ENCODE data around the gene DUS1L.

The DUS1L gene

GRCh38 chr17:82022310-82022980, 43.2 kb downstream of the DUS1L start, which contains the start of gene CENPX:
Gene CENPX, minus strand, starts transcription at chr17:82022878. Its CDS starts 17 bp downstream, at chr17:82022861.
- no peak for DNase-seq

- peak; percentile 16 for DNase-seq
Measured at GRCh38 chr17:82021900-82022309, 43.7 kb downstream of the DUS1L start.

GRCh38 chr17:82021107-82021899, 44.3 kb downstream of the DUS1L start:
- peak; percentile 54 for DNase-seq

GRCh38 chr17:82020572-82021106, 45.0 kb downstream of the DUS1L start:
- DNase-seq, result no peak

GRCh38 chr17:82019690-82020571, 45.7 kb downstream of the DUS1L start:
- DNase-seq, result peak; percentile 78

GRCh38 chr17:82018989-82019689, 46.5 kb downstream of the DUS1L start:
- no peak for DNase-seq

GRCh38 chr17:82018152-82018988, 47.2 kb downstream of the DUS1L start:
- DNase-seq, result no peak

GRCh38 chr17:82017612-82018151, 47.9 kb downstream of the DUS1L start:
- no peak for DNase-seq

GRCh38 chr17:82016875-82017459, 48.6 kb downstream of the DUS1L start:
- no peak for DNase-seq

GRCh38 chr17:82016061-82016874, 49.3 kb downstream of the DUS1L start:
- no peak for DNase-seq

- DNase-seq, result no peak
Measured at GRCh38 chr17:82015311-82015971, 50.2 kb downstream of the DUS1L start.

GRCh38 chr17:82014971-82015310, 50.7 kb downstream of the DUS1L start:
- DNase-seq, result no peak

GRCh38 chr17:82014432-82014831, 51.2 kb downstream of the DUS1L start:
- DNase-seq, result no peak

GRCh38 chr17:82013772-82014321, 51.8 kb downstream of the DUS1L start:
- no peak for DNase-seq

- no peak for DNase-seq
Measured at GRCh38 chr17:82013341-82013740, 52.3 kb downstream of the DUS1L start.

- DNase-seq, result no peak
Measured at GRCh38 chr17:82012640-82013295, 52.8 kb downstream of the DUS1L start.

- no peak for DNase-seq
Measured at GRCh38 chr17:82012261-82012639, 53.4 kb downstream of the DUS1L start.

- no peak for DNase-seq
Measured at GRCh38 chr17:82011617-82012187, 53.9 kb downstream of the DUS1L start.

All from activated CD4-positive, alpha-beta T cell treated with anti-CD3 and anti-CD28 coated beads, Interleukin-2, amount 50 U/mL, for 16 hours (primary cell).